GM19468 (cell line): ENCODE results near the gene NEU2.

Experiments used
- ATAC-seq: cut with Tn5 transposase; IDR thresholded peaks from one replicate; pipeline ENCODE4 v1.9.1; 2021; ENCODE audit warnings: mild to moderate bottlenecking, moderate library complexity, moderate number of reproducible peaks; ENCODE audit not compliant: unreplicated experiment; ENCODE audit errors: extremely low read depth

NEU2 gene

GRCh38 chr2:233031556-233032500 is 644 bp upstream of the NEU2 start:
- no peak for ATAC-seq

- ATAC-seq, result no peak
Measured at GRCh38 chr2:233033672-233034071, 1.2 kb downstream of the NEU2 start.

- no peak for ATAC-seq
Measured at GRCh38 chr2:233034091-233034882, 1.8 kb downstream of the NEU2 start.

- no peak for ATAC-seq
Measured at GRCh38 chr2:233035426-233036161, 3.1 kb downstream of the NEU2 start.

- no peak for ATAC-seq
Measured at GRCh38 chr2:233036162-233036838, 3.8 kb downstream of the NEU2 start.

- ATAC-seq, result no peak
Measured at GRCh38 chr2:233037078-233037477, 4.6 kb downstream of the NEU2 start.

GRCh38 chr2:233039212-233039845 is 6.9 kb downstream of the NEU2 start:
- no peak for ATAC-seq

GRCh38 chr2:233039846-233040530 is 7.5 kb downstream of the NEU2 start:
- ATAC-seq, result no peak

- no peak for ATAC-seq
Measured at GRCh38 chr2:233040571-233040970, 8.1 kb downstream of the NEU2 start.

GRCh38 chr2:233041722-233042323 is 9.4 kb downstream of the NEU2 start:
- no peak for ATAC-seq

- ATAC-seq, result no peak
Measured at GRCh38 chr2:233042549-233042948, 10.1 kb downstream of the NEU2 start.

- no peak for ATAC-seq
Measured at GRCh38 chr2:233044974-233045605, 12.6 kb downstream of the NEU2 start.

GRCh38 chr2:233047206-233047605 is 14.7 kb downstream of the NEU2 start:
- no peak for ATAC-seq

GRCh38 chr2:233047667-233048066 is 15.2 kb downstream of the NEU2 start:
- ATAC-seq, result no peak

- no peak for ATAC-seq
Measured at GRCh38 chr2:233048569-233049193, 16.2 kb downstream of the NEU2 start.

GRCh38 chr2:233049194-233049761 is 16.8 kb downstream of the NEU2 start:
- ATAC-seq, result no peak
